K562 (cell line): ENCODE results near the gene GPATCH4. TPM values are rescaled to one million over a fixed set of nuclear protein-coding genes. Genes with fewer than 3 reads are reported as not detected.

Experiments
- ATAC-seq: fragments of 200-7000 bp; cut with Tn5 transposase; 3 replicates; pipeline ENCODE4 v1.9.1; 2020; ENCODE audit warnings: moderate library complexity
- BruUV-seq: library from RNA; stranded (reverse); fragments of 400-500 nt; replicated peaks from 2 replicates; lab custom pipeline; 2021; lab: Mats Ljungman, UMichigan
- CTCF ChIA-PET: fragments of 300-600 bp; formaldehyde crosslinking; extraction: SDS; loops from one replicate; lab custom pipeline; 2021; ENCODE audit warnings: low intra/inter-chr PET ratio; lab: Yijun Ruan, JAX
- POLR2A ChIA-PET: fragments of 300-600, 350-650 bp; sonication (Branson Sonifier 250); formaldehyde crosslinking; extraction: SDS; loops from one replicate; lab custom pipeline; 2021; ENCODE audit warnings: antibody characterized with exemption, inconsistent platforms; lab: Yijun Ruan, JAX
- DNase-seq, 4 experiments: peaks; one replicate each; pipeline versions ENCODE4 v3.0.0 to v3.0.0-alpha.2; 2011 to 2018; ENCODE audit warnings: low spot score in 3 of 4, mixed read lengths in 3 of 4; ENCODE audit errors: extremely low read depth in 1 of 4
- FAIRE-seq: peaks from 2 replicates; lab custom pipeline; 2011; peaks lifted over from hg19 to GRCh38; lab: Jason Lieb, UNC
- H2AFZ ChIP-seq: 2 replicates; pipeline ENCODE4 v1.6.0; 2011; ENCODE audit warnings: low read depth, low read length, control low read depth, inconsistent platforms
- H3K27ac ChIP-seq: fragments of 200-600 bp; 3 replicates; pipeline ENCODE4 v1.8.0; 2011; ENCODE audit warnings: low read depth, mild to moderate bottlenecking, control low read depth, inconsistent platforms, low read length, moderate library complexity, mixed read lengths; ENCODE audit errors: extremely low read depth
- H3K27me3 ChIP-seq, 2 experiments: fragments of 300-600 bp in 1 of 2; 2 replicates in 1 of 2; 3 replicates in 1 of 2; pipeline versions ENCODE4 v1.6.0 to v1.8.0; 2011; ENCODE audit warnings: inconsistent platforms in 2 of 2, low read length in 2 of 2, mild to moderate bottlenecking in 1 of 2, mixed read lengths in 1 of 2, moderate library complexity in 1 of 2; ENCODE audit not compliant: control insufficient read depth in 2 of 2, insufficient read depth in 2 of 2
- H3K36me3 ChIP-seq: fragments of 300-600 bp; 3 replicates; pipeline ENCODE4 v1.8.0; 2011; ENCODE audit warnings: mild to moderate bottlenecking, low read length, inconsistent platforms; ENCODE audit not compliant: control insufficient read depth, insufficient read depth
- H3K4me1 ChIP-seq, 2 experiments: fragments of 200-600 bp in 1 of 2; replicated peaks in 1 of 2; 2 replicates in 1 of 2; 3 replicates in 1 of 2; pipeline versions ENCODE4 v1.5.1 to v1.8.0; 2011; ENCODE audit warnings: inconsistent platforms in 2 of 2, low read length in 2 of 2, mild to moderate bottlenecking in 1 of 2, mixed read lengths in 1 of 2, moderate library complexity in 1 of 2; ENCODE audit not compliant: control insufficient read depth in 2 of 2, insufficient read depth in 2 of 2
- H3K4me2 ChIP-seq: 2 replicates; pipeline ENCODE4 v1.6.1; 2011; ENCODE audit warnings: low read length, control low read depth, inconsistent platforms, mixed read lengths; ENCODE audit not compliant: insufficient read depth
- H3K4me3 ChIP-seq: fragments of 200-600 bp; sonication (generic), shearing (Covaris generic); 2 replicates; pipeline ENCODE4 v1.5.1; 2016; ENCODE audit warnings: control low read depth, inconsistent platforms
- H3K79me2 ChIP-seq: fragments of 200-600 bp; 3 replicates; pipeline ENCODE4 v1.8.0; 2011; ENCODE audit warnings: low read length, inconsistent platforms; ENCODE audit not compliant: control insufficient read depth, insufficient read depth
- H3K9ac ChIP-seq, 2 experiments: 2 replicates each; pipeline versions ENCODE4 v1.6.0 to v1.6.1; 2011; ENCODE audit warnings: low read depth in 2 of 2, low read length in 2 of 2, control low read depth in 1 of 2, inconsistent platforms in 1 of 2, mild to moderate bottlenecking in 1 of 2, mixed read lengths in 1 of 2; ENCODE audit not compliant: insufficient read depth in 1 of 2
- H3K9me1 ChIP-seq: one replicate; pipeline ENCODE4 v1.6.0; 2011; ENCODE audit warnings: inconsistent platforms, mild to moderate bottlenecking, low read length, moderate library complexity; ENCODE audit not compliant: control insufficient read depth, insufficient read depth
- H3K9me3 ChIP-seq: replicated peaks from 2 replicates; pipeline ENCODE4 v1.5.1; 2011; ENCODE audit warnings: low read depth, low read length, inconsistent platforms; ENCODE audit not compliant: control insufficient read depth, insufficient read depth
- H4K20me1 ChIP-seq: replicated peaks from 2 replicates; pipeline ENCODE4 v1.6.1; 2011; ENCODE audit warnings: low read length, inconsistent platforms, mixed read lengths; ENCODE audit not compliant: control insufficient read depth, insufficient read depth
- ARID3A ChIP-seq: IDR thresholded peaks from 2 replicates; pipeline ENCODE4 v1.6.1; 2012; ENCODE audit warnings: low read depth, low read length, improper control_type of control experiment, borderline replicate concordance
- CBFA2T3 ChIP-seq: fragments of 450-650 bp; IDR thresholded peaks from 2 replicates; pipeline ENCODE4 v1.6.1; 2017
- CHD7 ChIP-seq: fragments of 200-600 bp; sonication (generic); IDR thresholded peaks from one replicate; pipeline ENCODE4 v1.6.1; 2012; ENCODE audit warnings: mild to moderate bottlenecking, low read depth, low read length, inconsistent platforms
- FOXA1 ChIP-seq: fragments of 450-650 bp; IDR thresholded peaks from 2 replicates; pipeline ENCODE4 v1.6.1; 2016; ENCODE audit warnings: mild to moderate bottlenecking, borderline replicate concordance
- PTRF ChIP-seq: fragments of 450-650 bp; IDR thresholded peaks from 2 replicates; pipeline ENCODE4 v1.6.1; 2016; ENCODE audit warnings: mild to moderate bottlenecking, missing genetic modification characterization, missing compliant biosample characterization
- RBM25 ChIP-seq: fragments of 200-400 bp; formaldehyde crosslinking; IDR thresholded peaks from 2 replicates; pipeline ENCODE4 v1.6.1; 2018; ENCODE audit warnings: low read length, low read depth, moderate library complexity; ENCODE audit not compliant: severe bottlenecking
- ZEB2 ChIP-seq: fragments of 450-650 bp; IDR thresholded peaks from 2 replicates; pipeline ENCODE4 v1.6.1; 2016
- ZNF121 ChIP-seq: sonication (generic); formaldehyde crosslinking; conservative IDR thresholded peaks from 2 replicates; pipeline ENCODE4 v1.8.0; 2022; ENCODE audit warnings: missing genetic modification reagents
- ZNF143 ChIP-seq: sonication (generic); formaldehyde crosslinking; IDR thresholded peaks from 2 replicates; pipeline ENCODE4 v1.9.0; 2022; ENCODE audit warnings: mild to moderate bottlenecking, missing genetic modification reagents
- ZNF445 ChIP-seq: fragments of 250-450 bp; sonication (Bioruptor Pico); IDR thresholded peaks from 2 replicates; pipeline ENCODE4 v1.4.0; 2020; ENCODE audit warnings: low read depth, mild to moderate bottlenecking, moderate library complexity
- WGBS: fragments of 100-300 bp; shearing (Covaris generic); methylation state at CpG from one replicate; pipeline ENCODE4 v1.1.6; 2016; ENCODE audit warnings: low coverage, mixed read lengths; ENCODE audit not compliant: insufficient coverage; ENCODE audit errors: missing lambda C conversion rate; 5-methylcytosine and 5-hydroxymethylcytosine counted together
- in situ Hi-C: fragments of 300-500 bp; cut with MboI; formaldehyde crosslinking; loops from 4 replicates; pipeline ENCODE4 v1.15.0; 2018; ENCODE audit warnings: inconsistent platforms, mixed read lengths
- intact Hi-C: fragments of 100-400 bp; cut with micrococcal nuclease; formaldehyde crosslinking; loops from 2 replicates; pipeline ENCODE4 v1.14.2; 2022
- polyA plus RNA-seq, 8 experiments: library from polyadenylated mRNA; depleted of rRNA in 4 of 8; stranded (reverse) in 5 of 8; unstranded in 3 of 8; fragments of >200 nt; fragmentation: Nextera tagmentation in 2 of 8; fragmentation: Illumina TruSeq in 1 of 8; extraction: Ambion mirVana in 2 of 8; extraction: Trizol in 1 of 8; gene quantifications; 2 replicates each; pipeline versions ENCODE4 v1.2.1 to v1.2.3, GENCODE V29; 2011 to 2014; ENCODE audit warnings: inconsistent platforms in 1 of 8, missing spikeins in 1 of 8
- total RNA-seq, 7 experiments: library from RNA; depleted of rRNA in 6 of 7; stranded (reverse); fragments of >200 nt in 6 of 7; fragmentation: Illumina TruSeq in 2 of 7; extraction: Trizol in 2 of 7; gene quantifications; 2 replicates each; pipeline versions ENCODE4 v1.2.1 to v1.2.3, GENCODE V29; 2011 to 2021; ENCODE audit warnings: low replicate concordance in 1 of 7

GPATCH4 gene
- total and polyA plus RNA-seq, 9 of the 15 experiments (the other 6 are each of a cell fraction or from before 2014, with no cell fraction given) = 43.7 to 105 (median 76.5) TPM

GRCh38 chr1:156601892-156602291, 613 bp upstream of the GPATCH4 start:
- H3K36me3 ChIP-seq = peaks cover 30% of the 10 kb centered on the region
- peaks cover 46% of the 10 kb centered on the region for H3K79me2 ChIP-seq
- peak overlapping the region; percentile 86 to 93; a peak in 3 of 4 replicates for H3K9ac ChIP-seq
- H3K9me1 ChIP-seq = no peaks in the 10 kb centered on the region
- no peaks in the 10 kb centered on the region for H3K9me3 ChIP-seq
- H2AFZ ChIP-seq = peak overlapping the region; percentile 100
- intact Hi-C loops (loop anchor here (1.0 kb wide), 1 partner anchor 146 kb away; no protein-coding TSS in a partner anchor), in situ Hi-C loops (loop anchor here (5.0 kb wide), 2 partner anchors 145 to 215 kb away; no protein-coding TSS in a partner anchor)
- peak overlapping the region; percentile 97 for H3K4me2 ChIP-seq
- CTCF ChIA-PET = interaction anchor here (0.7 to 1.2 kb wide), 4 partner anchors 18 to 209 kb away, joined by 3 to 6 read pairs (median 4); no protein-coding TSS in a partner anchor
- H3K27ac ChIP-seq = peak overlapping the region; percentile 80; the same call in 2 of the 3 replicates
- peaks cover 12% of the 10 kb centered on the region in 2 experiments; a peak in 4 of 5 replicates for H3K4me1 ChIP-seq
- H3K4me3 ChIP-seq = peak overlapping the region; percentile 81
- no peak for FAIRE-seq
- ATAC-seq = peak; percentile 15
- 32% methylated on average over 12 of the region's 12 CpGs for WGBS
- BruUV-seq = no TSS peak
- POLR2A ChIA-PET = interaction anchor here (0.6 to 3.2 kb wide), 5 partner anchors 9 to 59 kb away, joined by 3 to 16 read pairs (median 5); partner anchors contain the start of gene NAXE
- no peaks in the 10 kb centered on the region for H3K27me3 ChIP-seq
- peak in 1 of 4 experiments; percentile 28 for DNase-seq
- H4K20me1 ChIP-seq = no peaks in the 10 kb centered on the region
- TF ChIP-seq PTRF (tag) (no peak), ZNF121 (CRISPR knock-in tag) (peak; percentile 90), CHD7 (no peak), ARID3A (no peak), CBFA2T3 (no peak), ZEB2 (no peak), ZNF143 (CRISPR knock-in tag) (0 out of 2 replicates have a peak, but pooled peaks have one; percentile 18), FOXA1 (no peak), ZNF445 (CRISPR knock-in tag) (no peak), RBM25 (peak; percentile 16)
